Smooth muscle cell (in vitro differentiated cells): ENCODE results near the gene SFSWAP. TPM values are rescaled to one million over a fixed set of nuclear protein-coding genes. Genes with fewer than 3 reads are reported as not detected.

Experiments
- DNase-seq: peaks from one replicate; lab custom pipeline; 2025; ENCODE audit not compliant: unreplicated experiment; lab: John Stamatoyannopoulos, UW
- H2AFZ ChIP-seq: fragments of 200-600 bp; sonication (generic); 2 replicates; pipeline ENCODE4 v1.6.0; 2016; ENCODE audit warnings: antibody characterized with exemption, low read depth, mild to moderate bottlenecking
- H3F3A ChIP-seq: fragments of 200-600 bp; sonication (generic); 2 replicates; pipeline ENCODE4 v1.6.0; 2017; ENCODE audit warnings: antibody characterized with exemption, low read depth
- H3K27ac ChIP-seq: fragments of 200-600 bp; sonication (generic); 2 replicates; pipeline ENCODE4 v1.5.1; 2016; ENCODE audit warnings: low read depth, mild to moderate bottlenecking
- H3K27me3 ChIP-seq: fragments of 200-600 bp; sonication (generic); 2 replicates; pipeline ENCODE4 v1.6.1; 2016; ENCODE audit warnings: low read depth, mild to moderate bottlenecking
- H3K36me3 ChIP-seq: fragments of 200-600 bp; sonication (generic); 2 replicates; pipeline ENCODE4 v1.5.1; 2016; ENCODE audit warnings: low read depth
- H3K4me1 ChIP-seq: fragments of 200-600 bp; sonication (generic); 2 replicates; pipeline ENCODE4 v1.5.1; 2016; ENCODE audit warnings: low read depth
- H3K4me2 ChIP-seq: fragments of 200-600 bp; sonication (generic); 2 replicates; pipeline ENCODE4 v1.6.0; 2016; ENCODE audit warnings: mild to moderate bottlenecking
- H3K4me3 ChIP-seq: fragments of 200-600 bp; sonication (generic); 2 replicates; pipeline ENCODE4 v1.5.1; 2016; ENCODE audit warnings: mild to moderate bottlenecking
- H3K79me2 ChIP-seq: fragments of 200-600 bp; sonication (generic); 2 replicates; pipeline ENCODE4 v1.6.0; 2016; ENCODE audit warnings: low read depth, mild to moderate bottlenecking
- H3K9ac ChIP-seq: fragments of 200-600 bp; sonication (generic); 2 replicates; pipeline ENCODE4 v1.6.0; 2016; ENCODE audit warnings: low read depth
- H3K9me3 ChIP-seq: fragments of 200-600 bp; sonication (generic); replicated peaks from 2 replicates; pipeline ENCODE4 v1.5.1; 2016; ENCODE audit warnings: low read depth
- H4K20me1 ChIP-seq: fragments of 200-600 bp; sonication (generic); 2 replicates; pipeline ENCODE4 v1.6.0; 2016; ENCODE audit warnings: low read depth
- WGBS: methylation state at CpG from one replicate; pipeline ENCODE4 v1.1.7; 2016; ENCODE audit warnings: low lambda C conversion rate; 5-methylcytosine and 5-hydroxymethylcytosine counted together
- polyA plus RNA-seq: library from polyadenylated mRNA; unstranded; fragments of >200 nt; fragmentation: Nextera tagmentation; extraction: Ambion mirVana; gene quantifications from 2 replicates; pipeline ENCODE4 v1.2.1, GENCODE V29; 2016
- total RNA-seq: library from RNA; depleted of rRNA; stranded (reverse); fragments of >200 nt; gene quantifications from 2 replicates; pipeline ENCODE4 v1.2.3, GENCODE V29; 2014
- TF ChIP-seq, protein P1 (sequence below): fragments of 200-600 bp; sonication (generic); IDR thresholded peaks from 2 replicates; pipeline ENCODE4 v1.5.1; 2017; ENCODE audit warnings: borderline replicate concordance, mild to moderate bottlenecking, antibody characterized with exemption; ENCODE audit not compliant: insufficient read depth, poor library complexity, severe bottlenecking

SFSWAP gene
- total and polyA plus RNA-seq, 2 experiments from 2014 or later, result 24.1 to 32.3 TPM

GRCh38 chr12:131799828-131800593 lies 89.1 kb downstream of the SFSWAP start:
- Histone ChIP-seq H3K4me3 (no peak overlapping the region), H3K4me1 (no peaks in the 10 kb centered on the region), H3K9me3 (no peaks in the 10 kb centered on the region), H3K36me3 (no peaks in the 10 kb centered on the region), H3F3A (no peaks in the 10 kb centered on the region), H2AFZ (no peak overlapping the region), H3K9ac (no peak overlapping the region), H3K27me3 (no peaks in the 10 kb centered on the region), H3K4me2 (no peak overlapping the region), H4K20me1 (no peaks in the 10 kb centered on the region), H3K79me2 (no peaks in the 10 kb centered on the region), H3K27ac (no peak overlapping the region)
- TF ChIP-seq, protein P1, sequence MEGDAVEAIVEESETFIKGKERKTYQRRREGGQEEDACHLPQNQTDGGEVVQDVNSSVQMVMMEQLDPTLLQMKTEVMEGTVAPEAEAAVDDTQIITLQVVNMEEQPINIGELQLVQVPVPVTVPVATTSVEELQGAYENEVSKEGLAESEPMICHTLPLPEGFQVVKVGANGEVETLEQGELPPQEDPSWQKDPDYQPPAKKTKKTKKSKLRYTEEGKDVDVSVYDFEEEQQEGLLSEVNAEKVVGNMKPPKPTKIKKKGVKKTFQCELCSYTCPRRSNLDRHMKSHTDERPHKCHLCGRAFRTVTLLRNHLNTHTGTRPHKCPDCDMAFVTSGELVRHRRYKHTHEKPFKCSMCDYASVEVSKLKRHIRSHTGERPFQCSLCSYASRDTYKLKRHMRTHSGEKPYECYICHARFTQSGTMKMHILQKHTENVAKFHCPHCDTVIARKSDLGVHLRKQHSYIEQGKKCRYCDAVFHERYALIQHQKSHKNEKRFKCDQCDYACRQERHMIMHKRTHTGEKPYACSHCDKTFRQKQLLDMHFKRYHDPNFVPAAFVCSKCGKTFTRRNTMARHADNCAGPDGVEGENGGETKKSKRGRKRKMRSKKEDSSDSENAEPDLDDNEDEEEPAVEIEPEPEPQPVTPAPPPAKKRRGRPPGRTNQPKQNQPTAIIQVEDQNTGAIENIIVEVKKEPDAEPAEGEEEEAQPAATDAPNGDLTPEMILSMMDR, result no peak
- no peak for DNase-seq
- 97% methylated on average over 29 of the region's 29 CpGs for WGBS

DNA sequence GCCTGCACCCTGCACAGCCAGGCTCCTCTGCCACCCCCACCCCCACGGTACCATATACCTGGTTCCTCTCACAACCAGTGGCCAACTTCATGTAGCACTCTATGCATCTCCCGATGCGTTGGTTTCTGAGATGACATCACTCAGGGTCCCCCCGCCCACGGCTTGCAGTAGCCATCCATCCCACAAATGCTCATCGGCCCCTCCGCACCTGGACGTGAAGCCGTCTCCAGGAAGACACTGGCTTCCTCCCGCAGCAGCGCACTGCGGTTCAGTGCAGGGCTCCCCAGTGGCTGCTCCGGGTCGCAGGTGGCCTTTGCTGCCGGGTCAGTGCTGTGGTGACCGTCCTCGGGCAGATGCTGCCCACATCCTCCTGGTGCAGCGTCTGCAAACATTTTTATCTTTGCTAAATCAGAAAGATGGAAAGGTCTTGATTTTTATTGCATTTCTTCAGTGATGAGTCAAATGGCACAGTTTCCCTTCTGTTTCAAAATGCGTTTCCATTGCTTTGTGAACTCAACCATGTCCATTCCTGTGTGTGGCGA lies 89.8 kb downstream of the SFSWAP start:
- H2AFZ ChIP-seq, result no peak overlapping the region
- H3K27me3 ChIP-seq, result no peaks in the 10 kb centered on the region
- no peak overlapping the region for H3K27ac ChIP-seq
- H3K4me1 ChIP-seq, result no peaks in the 10 kb centered on the region
- H3K79me2 ChIP-seq, result no peaks in the 10 kb centered on the region
- H4K20me1 ChIP-seq, result no peaks in the 10 kb centered on the region
- 92% methylated on average over 20 of the region's 20 CpGs for WGBS
- TF ChIP-seq, protein P1, result no peak
- H3K9ac ChIP-seq, result no peak overlapping the region
- no peak overlapping the region for H3K4me2 ChIP-seq
- H3K9me3 ChIP-seq, result no peaks in the 10 kb centered on the region
- H3K4me3 ChIP-seq, result no peak overlapping the region
- H3F3A ChIP-seq, result no peaks in the 10 kb centered on the region
- no peaks in the 10 kb centered on the region for H3K36me3 ChIP-seq
- DNase-seq, result no peak

DNA sequence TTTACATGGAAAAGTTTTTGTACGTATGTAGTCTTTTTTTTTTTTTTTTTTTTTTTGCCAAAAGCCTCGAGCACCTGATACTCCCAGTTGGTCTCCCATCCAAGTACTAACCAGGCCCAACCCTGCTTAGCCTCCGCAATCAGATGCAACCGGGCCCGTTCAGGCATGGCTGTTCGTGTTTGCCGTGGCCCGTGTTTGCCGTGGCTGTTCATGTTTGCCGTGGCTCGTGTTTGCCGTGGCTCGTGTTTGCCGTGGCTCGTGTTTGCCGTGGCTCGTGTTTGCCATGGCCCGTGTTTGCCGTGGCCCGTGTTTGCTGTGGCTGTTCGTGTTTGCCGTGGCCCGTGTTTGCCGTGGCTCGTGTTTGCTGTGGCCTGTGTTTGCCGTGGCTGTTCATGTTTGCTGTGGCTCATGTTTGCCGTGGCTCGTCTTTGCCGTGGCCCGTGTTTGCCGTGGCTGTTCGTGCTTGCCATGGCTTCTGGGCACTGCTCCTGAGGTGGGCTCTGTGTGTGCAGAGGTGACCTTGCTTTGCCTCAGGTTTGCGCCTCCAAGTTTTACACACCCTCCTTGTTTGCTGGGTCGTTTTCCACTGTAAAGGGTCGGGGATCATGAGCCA lies 90.5 kb downstream of the SFSWAP start:
- H3K9ac ChIP-seq, result no peak overlapping the region
- 83% methylated on average over 21 of the region's 35 CpGs for WGBS
- no peaks in the 10 kb centered on the region for H3F3A ChIP-seq
- H3K79me2 ChIP-seq, result no peaks in the 10 kb centered on the region
- H3K27ac ChIP-seq, result no peak overlapping the region
- H3K9me3 ChIP-seq, result no peaks in the 10 kb centered on the region
- H2AFZ ChIP-seq, result no peak overlapping the region
- no peaks in the 10 kb centered on the region for H3K4me1 ChIP-seq
- no peak for DNase-seq
- no peak overlapping the region for H3K4me2 ChIP-seq
- no peak overlapping the region for H3K4me3 ChIP-seq
- no peaks in the 10 kb centered on the region for H3K27me3 ChIP-seq
- TF ChIP-seq, protein P1, result no peak
- no peaks in the 10 kb centered on the region for H4K20me1 ChIP-seq
- H3K36me3 ChIP-seq, result no peaks in the 10 kb centered on the region
